Activated B cell treated with CpG ODN at 0.5 μM for 24 hours (primary cell): ENCODE measurements around the gene DHCR24. TPM values are rescaled to one million over a fixed set of nuclear protein-coding genes. Genes with fewer than 3 reads are reported as not detected.

Source experiments
- ATAC-seq: fragments of 200-7000 bp; cut with Tn5 transposase; one replicate; pipeline ENCODE4 v1.10.0; 2021; ENCODE audit warnings: low read depth, mild to moderate bottlenecking, moderate library complexity
- CTCF ChIA-PET: fragments of 350-600 bp; sonication (Branson Sonifier 250); formaldehyde crosslinking; loops from one replicate; lab custom pipeline; 2021; ENCODE audit warnings: antibody characterized with exemption; lab: Charles Lee
- POLR2A ChIA-PET: fragments of 350-600 bp; sonication (Branson Sonifier 250); formaldehyde crosslinking; loops from one replicate; lab custom pipeline; 2021; ENCODE audit warnings: antibody characterized with exemption; lab: Charles Lee
- DNase-seq: peaks from one replicate; pipeline ENCODE4 v3.0.0; 2022
- H3K27ac Mint-ChIP-seq: one replicate; pipeline ENCODE4 v1.8.0; 2020; ENCODE audit warnings: mixed read lengths
- H3K27me3 Mint-ChIP-seq: one replicate; pipeline ENCODE4 v1.8.0; 2021; ENCODE audit warnings: mixed read lengths
- H3K36me3 Mint-ChIP-seq: one replicate; pipeline ENCODE4 v1.8.0; 2021; ENCODE audit warnings: low read depth, mixed read lengths
- H3K4me1 Mint-ChIP-seq: one replicate; pipeline ENCODE4 v1.8.0; 2021; ENCODE audit warnings: mixed read lengths
- H3K4me3 Mint-ChIP-seq: one replicate; pipeline ENCODE4 v1.8.0; 2020; ENCODE audit warnings: mild to moderate bottlenecking, mixed read lengths
- H3K9me3 Mint-ChIP-seq: one replicate; pipeline ENCODE4 v1.8.0; 2020; ENCODE audit warnings: mixed read lengths
- CTCF ChIP-seq: fragments of 200-600 bp; IDR thresholded peaks from one replicate; pipeline ENCODE4 v1.8.0; 2022; ENCODE audit warnings: antibody characterized with exemption, mild to moderate bottlenecking
- intact Hi-C: fragments of 100-400 bp; cut with micrococcal nuclease; formaldehyde crosslinking; loops from one replicate; pipeline ENCODE4 v1.15.1; 2024
- total RNA-seq: library from RNA; stranded (reverse); gene quantifications from 2 replicates; pipeline ENCODE4 v1.2.3, GENCODE V29; 2022

Gene DHCR24
- total RNA-seq, 1 donor from 2014 or later: 55.0 TPM

GRCh38 chr1:54814571-54814970, 72.4 kb downstream of the DHCR24 start:
- TF ChIP-seq CTCF: no peak
- POLR2A ChIA-PET: no interaction called here
- H3K36me3 Mint-ChIP-seq: no peaks in the 10 kb centered on the region
- DNase-seq: no peak
- H3K4me1 Mint-ChIP-seq: no peaks in the 10 kb centered on the region
- no peak for ATAC-seq
- CTCF ChIA-PET: no interaction called here
- peaks cover 2% of the 10 kb centered on the region for H3K27me3 Mint-ChIP-seq
- no peaks in the 10 kb centered on the region for H3K9me3 Mint-ChIP-seq
- no peak overlapping the region for H3K27ac Mint-ChIP-seq
- intact Hi-C loops: no loop called here
- H3K4me3 Mint-ChIP-seq: no peak overlapping the region

- H3K27ac Mint-ChIP-seq: no peak overlapping the region
- H3K27me3 Mint-ChIP-seq: peaks cover 2% of the 10 kb centered on the region
- ATAC-seq: no peak
- H3K4me3 Mint-ChIP-seq: no peak overlapping the region
- DNase-seq: no peak
- POLR2A ChIA-PET: no interaction called here
- intact Hi-C loops: no loop called here
- no peaks in the 10 kb centered on the region for H3K36me3 Mint-ChIP-seq
- no peaks in the 10 kb centered on the region for H3K4me1 Mint-ChIP-seq
- TF ChIP-seq CTCF: no peak
- no peaks in the 10 kb centered on the region for H3K9me3 Mint-ChIP-seq
- CTCF ChIA-PET: no interaction called here
These were observed 72.9 kb downstream of the DHCR24 start for GRCh38 chr1:54814126-54814498.

GRCh38 chr1:54813485-54814125, 73.4 kb downstream of the DHCR24 start:
- Mint-ChIP-seq H3K9me3 (no peaks in the 10 kb centered on the region), H3K4me1 (no peaks in the 10 kb centered on the region), H3K27me3 (peaks cover 2% of the 10 kb centered on the region), H3K36me3 (no peaks in the 10 kb centered on the region), H3K4me3 (no peak overlapping the region), H3K27ac (no peak overlapping the region)
- POLR2A ChIA-PET: no interaction called here
- intact Hi-C loops: no loop called here
- ATAC-seq (no peak), DNase-seq (no peak)
- CTCF ChIA-PET: interaction anchor here (1.1 kb wide), 1 partner anchor 953 kb away, joined by 3 read pairs; no protein-coding TSS in a partner anchor
- TF ChIP-seq CTCF: no peak

- ChIA-PET POLR2A (no interaction called here), CTCF (interaction anchor here (0.8 to 1.1 kb wide), 2 partner anchors 11 to 952 kb away, joined by 3 to 4 read pairs; partner anchors contain the start of gene TTC22)
- Mint-ChIP-seq H3K27ac (no peak overlapping the region), H3K27me3 (peaks cover 2% of the 10 kb centered on the region), H3K9me3 (no peaks in the 10 kb centered on the region), H3K36me3 (no peaks in the 10 kb centered on the region), H3K4me1 (no peaks in the 10 kb centered on the region), H3K4me3 (no peak overlapping the region)
- DNase-seq (no peak), ATAC-seq (no peak)
- no peak for TF ChIP-seq CTCF
- intact Hi-C loops: no loop called here
These were observed 74.1 kb downstream of the DHCR24 start for GRCh38 chr1:54812801-54813484.
